Measurements from ENCODE around the gene MDM4. TPM values are rescaled to one million over a fixed set of nuclear protein-coding genes. Genes with fewer than 3 reads are reported as not detected.
A peak's percentile ranks its signal among the peaks of the same experiment; 100 is the strongest.

MDM4 gene
- total RNA-seq, 1 donor from 2014 or later, result 101 TPM

GRCh38 chr1:204600203-204600602 lies 84.0 kb downstream of the MDM4 start:
- Mint-ChIP-seq H3K27ac (no peak overlapping the region), H3K4me1 (ENCODE audit: unreplicated experiment) (peaks cover 11% of the 10 kb centered on the region), H3K27me3 (peaks cover 9% of the 10 kb centered on the region), H3K4me3 (no peak overlapping the region), H3K36me3 (no peaks in the 10 kb centered on the region), H3K9me3 (no peaks in the 10 kb centered on the region)
- TF ChIP-seq CTCF (conservative IDR thresholded peaks at IDR 0.05), result no peak
- no peak for DNase-seq (ENCODE audit: extremely low spot score, unreplicated experiment)

DNA sequence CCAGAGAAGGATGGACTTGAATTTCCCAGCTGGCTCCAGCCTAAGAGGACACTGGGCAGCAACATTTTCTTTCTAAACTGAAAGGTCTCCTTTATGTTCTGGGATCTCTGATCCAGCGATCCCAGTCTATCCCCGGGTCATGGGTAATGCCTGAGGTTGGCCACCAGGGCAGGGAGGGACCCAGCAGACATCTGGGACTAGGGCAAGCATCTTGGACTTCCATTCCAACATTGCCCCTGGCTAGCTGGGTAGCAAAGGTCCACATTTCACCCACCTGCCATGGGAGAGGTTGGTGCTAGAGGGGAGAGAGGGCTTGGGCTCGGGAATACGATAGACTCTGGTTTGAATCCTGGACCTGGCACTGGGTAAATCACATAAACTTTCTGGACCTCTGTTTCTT lies 84.8 kb downstream of the MDM4 start:
- Mint-ChIP-seq H3K4me3 (peak overlapping the region; percentile 45), H3K27me3 (peaks cover 9% of the 10 kb centered on the region), H3K27ac (no peak overlapping the region), H3K36me3 (no peaks in the 10 kb centered on the region), H3K9me3 (no peaks in the 10 kb centered on the region), H3K4me1 (ENCODE audit: unreplicated experiment) (peaks cover 11% of the 10 kb centered on the region)
- no peak for DNase-seq (ENCODE audit: extremely low spot score, unreplicated experiment)
- TF ChIP-seq CTCF (conservative IDR thresholded peaks at IDR 0.05), result peak; percentile 60

GRCh38 chr1:204602111-204602579 lies 85.9 kb downstream of the MDM4 start:
- Mint-ChIP-seq H3K4me3 (no peak overlapping the region), H3K27me3 (peaks cover 9% of the 10 kb centered on the region), H3K9me3 (no peaks in the 10 kb centered on the region), H3K4me1 (ENCODE audit: unreplicated experiment) (peaks cover 11% of the 10 kb centered on the region), H3K36me3 (no peaks in the 10 kb centered on the region), H3K27ac (no peak overlapping the region)
- DNase-seq (ENCODE audit: extremely low spot score, unreplicated experiment), result no peak
- TF ChIP-seq CTCF (conservative IDR thresholded peaks at IDR 0.05), result no peak

GRCh38 chr1:204602871-204603542 lies 86.8 kb downstream of the MDM4 start:
- no peak overlapping the region for H3K27ac Mint-ChIP-seq
- no peak for DNase-seq (ENCODE audit: extremely low spot score, unreplicated experiment)
- peaks cover 11% of the 10 kb centered on the region for H3K4me1 Mint-ChIP-seq (ENCODE audit: unreplicated experiment)
- H3K27me3 Mint-ChIP-seq, result peaks cover 16% of the 10 kb centered on the region
- TF ChIP-seq CTCF (conservative IDR thresholded peaks at IDR 0.05), result no peak
- H3K36me3 Mint-ChIP-seq, result no peaks in the 10 kb centered on the region
- H3K9me3 Mint-ChIP-seq, result no peaks in the 10 kb centered on the region
- no peak overlapping the region for H3K4me3 Mint-ChIP-seq

DNA sequence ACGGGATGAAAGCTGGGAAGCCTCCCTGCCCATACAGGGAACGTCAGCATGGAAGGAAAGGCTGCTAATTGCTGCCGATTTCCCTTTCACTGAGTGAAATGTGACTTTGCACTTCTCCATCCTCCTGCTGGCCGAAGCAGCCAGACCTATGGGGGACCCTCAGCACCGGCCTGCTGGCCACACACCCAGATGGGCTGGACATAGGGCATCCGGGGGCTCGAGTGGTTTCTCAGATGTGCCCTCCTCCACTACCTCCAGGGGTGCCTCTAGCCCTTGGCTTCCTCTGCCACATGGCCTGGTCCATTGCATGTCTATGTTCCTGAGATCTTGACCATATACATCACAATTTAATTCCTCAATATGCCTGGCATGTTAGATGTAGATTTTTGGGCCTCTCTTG lies 89.6 kb downstream of the MDM4 start:
- Mint-ChIP-seq H3K9me3 (no peaks in the 10 kb centered on the region), H3K27ac (no peak overlapping the region), H3K4me3 (no peak overlapping the region), H3K36me3 (no peaks in the 10 kb centered on the region), H3K27me3 (peaks cover 21% of the 10 kb centered on the region), H3K4me1 (ENCODE audit: unreplicated experiment) (peaks cover 6% of the 10 kb centered on the region)
- TF ChIP-seq CTCF (conservative IDR thresholded peaks at IDR 0.05), result no peak
- no peak for DNase-seq (ENCODE audit: extremely low spot score, unreplicated experiment)

Other genes with a start within 250 kb of the MDM4 start
- 37.8 and 63.1 TPM in 2 replicates for gene PLEKHA6, start 156.5 kb upstream of the MDM4 start, total RNA-seq (ENCODE audit: low replicate concordance)
- gene PPP1R15B, start 104.6 kb upstream of the MDM4 start, total RNA-seq (ENCODE audit: low replicate concordance), result 43.3 and 48.9 TPM in 2 replicates
- 55.1 and 77.5 TPM in 2 replicates for gene PIK3C2B, start 21.6 kb upstream of the MDM4 start, total RNA-seq (ENCODE audit: low replicate concordance)
- 3.4 and 19.0 TPM in 2 replicates for gene LRRN2, start 169.3 kb downstream of the MDM4 start, total RNA-seq (ENCODE audit: low replicate concordance)

Measured in type B pancreatic cell (in vitro differentiated cells).